Mammary epithelial cell (primary cell): ENCODE measurements around the gene MED12L.

Experiments used
- EZH2 ChIP-seq: IDR thresholded peaks from 2 replicates; pipeline ENCODE4 v1.6.1; 2012; ENCODE audit warnings: low read length, inconsistent platforms, borderline replicate concordance
- TF ChIP-seq, protein P1 (sequence below), 2 donors: IDR thresholded peaks in 1 of 2; conservative IDR thresholded peaks in 1 of 2; 2 replicates each; pipeline ENCODE4 v1.5.1; 2011 to 2012; ENCODE audit warnings: inconsistent platforms in 2 of 2, low read length in 2 of 2, mild to moderate bottlenecking in 2 of 2, control low read depth in 1 of 2, low read depth in 1 of 2; ENCODE audit not compliant: insufficient read depth in 1 of 2; ENCODE audit errors: extremely low read depth in 1 of 2

DNA sequence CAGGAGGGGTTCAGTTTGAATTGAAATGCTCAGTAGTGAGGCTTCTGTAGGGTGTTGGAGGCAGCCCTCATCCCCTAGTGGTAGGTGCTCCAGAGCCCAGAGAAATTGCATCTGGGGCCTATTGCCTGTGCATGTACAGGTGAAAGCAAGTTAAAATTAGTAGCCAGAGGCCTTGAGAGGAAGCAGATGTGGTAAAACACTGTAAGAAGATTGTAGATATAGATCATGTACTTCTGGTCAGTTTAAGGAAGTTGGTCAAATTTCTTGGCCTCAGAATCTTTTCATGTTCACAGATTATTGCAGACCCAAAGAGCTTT, 340.8 kb downstream of the MED12L start:
- TF ChIP-seq, protein P1, sequence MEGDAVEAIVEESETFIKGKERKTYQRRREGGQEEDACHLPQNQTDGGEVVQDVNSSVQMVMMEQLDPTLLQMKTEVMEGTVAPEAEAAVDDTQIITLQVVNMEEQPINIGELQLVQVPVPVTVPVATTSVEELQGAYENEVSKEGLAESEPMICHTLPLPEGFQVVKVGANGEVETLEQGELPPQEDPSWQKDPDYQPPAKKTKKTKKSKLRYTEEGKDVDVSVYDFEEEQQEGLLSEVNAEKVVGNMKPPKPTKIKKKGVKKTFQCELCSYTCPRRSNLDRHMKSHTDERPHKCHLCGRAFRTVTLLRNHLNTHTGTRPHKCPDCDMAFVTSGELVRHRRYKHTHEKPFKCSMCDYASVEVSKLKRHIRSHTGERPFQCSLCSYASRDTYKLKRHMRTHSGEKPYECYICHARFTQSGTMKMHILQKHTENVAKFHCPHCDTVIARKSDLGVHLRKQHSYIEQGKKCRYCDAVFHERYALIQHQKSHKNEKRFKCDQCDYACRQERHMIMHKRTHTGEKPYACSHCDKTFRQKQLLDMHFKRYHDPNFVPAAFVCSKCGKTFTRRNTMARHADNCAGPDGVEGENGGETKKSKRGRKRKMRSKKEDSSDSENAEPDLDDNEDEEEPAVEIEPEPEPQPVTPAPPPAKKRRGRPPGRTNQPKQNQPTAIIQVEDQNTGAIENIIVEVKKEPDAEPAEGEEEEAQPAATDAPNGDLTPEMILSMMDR (conservative IDR thresholded peaks at IDR 0.05 in 1 of 2, IDR thresholded peaks at IDR 0.05 in 1 of 2; ENCODE audit: extremely low read depth in 1 of 2, insufficient read depth in 1 of 2, low read depth in 1 of 2, low read length in 2 of 2), result peak in 1 of 2 donors; percentile 13
- no peak for TF ChIP-seq EZH2
